Measurements from ENCODE around the gene EDDM13.
A peak's percentile ranks its signal among the peaks of the same experiment; 100 is the strongest.

EDDM13 gene

GRCh38 chr19:56348289-56348877, 75.8 kb downstream of the EDDM13 start (continued):
- no peak for TF ChIP-seq ZFP30 (CRISPR knock-in tag; IDR thresholded peaks at IDR 0.05)
- no peak for TF ChIP-seq TOX (CRISPR knock-in tag; IDR thresholded peaks at IDR 0.05; ENCODE audit: borderline replicate concordance)
- no peak for TF ChIP-seq PATZ1 (CRISPR knock-in tag; IDR thresholded peaks at IDR 0.05; ENCODE audit: borderline replicate concordance)
- TF ChIP-seq RARB (CRISPR knock-in tag; IDR thresholded peaks at IDR 0.05): no peak
- no peak for TF ChIP-seq ZC3H10 (CRISPR knock-in tag; IDR thresholded peaks at IDR 0.05)
- TF ChIP-seq ZNF70 (CRISPR knock-in tag; IDR thresholded peaks at IDR 0.05): no peak
- no peak for TF ChIP-seq ESRRG (CRISPR knock-in tag; IDR thresholded peaks at IDR 0.05)
- TF ChIP-seq GLIS3 (CRISPR knock-in tag; IDR thresholded peaks at IDR 0.05): no peak

- ATAC-seq: peak; percentile 38; the same call in 1 of the 3 replicates
- no peak for TF ChIP-seq TCF4 (CRISPR knock-in tag; IDR thresholded peaks at IDR 0.05; ENCODE audit: borderline replicate concordance)
- TF ChIP-seq ARNTL (CRISPR knock-in tag; IDR thresholded peaks at IDR 0.05; ENCODE audit: borderline replicate concordance, low read depth): no peak
- TF ChIP-seq CREB5 (CRISPR knock-in tag; IDR thresholded peaks at IDR 0.05; ENCODE audit: low read depth): no peak
- no peak for TF ChIP-seq ZC3H10 (CRISPR knock-in tag; IDR thresholded peaks at IDR 0.05)
- TF ChIP-seq ZNF8 (CRISPR knock-in tag; IDR thresholded peaks at IDR 0.05): no peak
- TF ChIP-seq BACH2 (CRISPR knock-in tag; IDR thresholded peaks at IDR 0.05; ENCODE audit: borderline replicate concordance): no peak
- TF ChIP-seq ZFP3 (CRISPR knock-in tag; IDR thresholded peaks at IDR 0.05): no peak
- no peak for TF ChIP-seq ZNF565 (CRISPR knock-in tag; conservative IDR thresholded peaks at IDR 0.05; ENCODE audit: low read depth)
- TF ChIP-seq OSR1 (CRISPR knock-in tag; IDR thresholded peaks at IDR 0.05): no peak
Observed at GRCh38 chr19:56350416-56351045, 78.0 kb downstream of the EDDM13 start.

GRCh38 chr19:56351208-56351607, 78.7 kb downstream of the EDDM13 start:
- no peak for ATAC-seq
- TF ChIP-seq ZNF70 (CRISPR knock-in tag; IDR thresholded peaks at IDR 0.05): no peak
- TF ChIP-seq TCF4 (CRISPR knock-in tag; IDR thresholded peaks at IDR 0.05; ENCODE audit: borderline replicate concordance): no peak
- TF ChIP-seq TSHZ2 (CRISPR knock-in tag; IDR thresholded peaks at IDR 0.05): no peak
- TF ChIP-seq ZFP30 (CRISPR knock-in tag; IDR thresholded peaks at IDR 0.05): no peak
- TF ChIP-seq CSRNP3 (CRISPR knock-in tag; IDR thresholded peaks at IDR 0.05): no peak
- no peak for TF ChIP-seq ISL1 (CRISPR knock-in tag; IDR thresholded peaks at IDR 0.05)
- TF ChIP-seq SNAI2 (CRISPR knock-in tag; IDR thresholded peaks at IDR 0.05): no peak
- TF ChIP-seq PATZ1 (CRISPR knock-in tag; IDR thresholded peaks at IDR 0.05; ENCODE audit: borderline replicate concordance): no peak
- TF ChIP-seq CSDC2 (CRISPR knock-in tag; IDR thresholded peaks at IDR 0.05): no peak

Data from SK-N-SH treated with all-trans-retinoic acid at 6 μM for 48 hours (cell line).